HL-60 (cell line): ENCODE data around the gene MSI1.

ENCODE experiments used
- DNase-seq, 2 experiments: peaks; one replicate each; pipeline ENCODE4 v3.0.0-alpha.2; 2010 to 2020; ENCODE audit warnings: low read depth in 1 of 2, low spot score in 1 of 2
- H3K27ac ChIP-seq: fragments of 250-450 bp; sonication (Bioruptor Pico); replicated peaks from 2 replicates; pipeline ENCODE4 v1.5.1; 2020; ENCODE audit warnings: mild to moderate bottlenecking, moderate library complexity
- H3K27me3 ChIP-seq: fragments of 250-450 bp; sonication (Bioruptor Pico); 2 replicates; pipeline ENCODE4 v1.5.1; 2021; ENCODE audit warnings: mild to moderate bottlenecking, moderate library complexity; ENCODE audit not compliant: insufficient read depth, poor library complexity, severe bottlenecking
- H3K4me3 ChIP-seq: replicated peaks from 2 replicates; pipeline ENCODE4 v1.5.1; 2011; ENCODE audit warnings: mild to moderate bottlenecking, control low read depth, low read length; ENCODE audit not compliant: insufficient read depth
- GABPA ChIP-seq: IDR thresholded peaks from 2 replicates; pipeline ENCODE4 v1.6.1; 2012; ENCODE audit warnings: low read depth
- POLR2AphosphoS5 ChIP-seq: IDR thresholded peaks from 2 replicates; pipeline ENCODE4 v1.6.1; 2012; ENCODE audit warnings: low read depth
- REST ChIP-seq: IDR thresholded peaks from 2 replicates; pipeline ENCODE4 v1.6.1; 2012; ENCODE audit warnings: low read depth; ENCODE audit not compliant: insufficient replicate concordance
- SPI1 ChIP-seq: IDR thresholded peaks from 2 replicates; pipeline ENCODE4 v1.6.1; 2012; ENCODE audit warnings: low read depth, mild to moderate bottlenecking, borderline replicate concordance
- TF ChIP-seq, protein P1 (sequence below): IDR thresholded peaks from one replicate; pipeline ENCODE4 v1.5.1; 2011; ENCODE audit warnings: low read length, control low read depth, inconsistent platforms; ENCODE audit not compliant: insufficient read depth

MSI1 gene

GRCh38 chr12:120367924-120368788, 808 bp downstream of the MSI1 start:
- TF ChIP-seq POLR2AphosphoS5 (no peak), GABPA (no peak), SPI1 (no peak), REST (no peak)
- TF ChIP-seq, protein P1, sequence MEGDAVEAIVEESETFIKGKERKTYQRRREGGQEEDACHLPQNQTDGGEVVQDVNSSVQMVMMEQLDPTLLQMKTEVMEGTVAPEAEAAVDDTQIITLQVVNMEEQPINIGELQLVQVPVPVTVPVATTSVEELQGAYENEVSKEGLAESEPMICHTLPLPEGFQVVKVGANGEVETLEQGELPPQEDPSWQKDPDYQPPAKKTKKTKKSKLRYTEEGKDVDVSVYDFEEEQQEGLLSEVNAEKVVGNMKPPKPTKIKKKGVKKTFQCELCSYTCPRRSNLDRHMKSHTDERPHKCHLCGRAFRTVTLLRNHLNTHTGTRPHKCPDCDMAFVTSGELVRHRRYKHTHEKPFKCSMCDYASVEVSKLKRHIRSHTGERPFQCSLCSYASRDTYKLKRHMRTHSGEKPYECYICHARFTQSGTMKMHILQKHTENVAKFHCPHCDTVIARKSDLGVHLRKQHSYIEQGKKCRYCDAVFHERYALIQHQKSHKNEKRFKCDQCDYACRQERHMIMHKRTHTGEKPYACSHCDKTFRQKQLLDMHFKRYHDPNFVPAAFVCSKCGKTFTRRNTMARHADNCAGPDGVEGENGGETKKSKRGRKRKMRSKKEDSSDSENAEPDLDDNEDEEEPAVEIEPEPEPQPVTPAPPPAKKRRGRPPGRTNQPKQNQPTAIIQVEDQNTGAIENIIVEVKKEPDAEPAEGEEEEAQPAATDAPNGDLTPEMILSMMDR, result no peak
- DNase-seq, result no peak
- no peak overlapping the region for H3K27ac ChIP-seq
- no peak overlapping the region for H3K4me3 ChIP-seq
- peaks cover 50% of the 10 kb centered on the region for H3K27me3 ChIP-seq

- H3K4me3 ChIP-seq, result no peak overlapping the region
These were observed 1.6 kb downstream of the MSI1 start for GRCh38 chr12:120367233-120367923.

GRCh38 chr12:120366845-120367232, 2.1 kb downstream of the MSI1 start:
- DNase-seq, result no peak
- Histone ChIP-seq H3K27ac (no peak overlapping the region), H3K4me3 (no peak overlapping the region), H3K27me3 (peaks cover 55% of the 10 kb centered on the region)
- TF ChIP-seq REST (no peak), POLR2AphosphoS5 (no peak), GABPA (no peak), SPI1 (no peak)
- TF ChIP-seq, protein P1, result no peak

More at GRCh38 chr12:120367233-120367923, 1.6 kb downstream of the MSI1 start:
- H3K27ac ChIP-seq, result no peak overlapping the region
- no peak for DNase-seq
- peaks cover 54% of the 10 kb centered on the region for H3K27me3 ChIP-seq
- TF ChIP-seq GABPA (no peak), REST (no peak), SPI1 (no peak)
